Activated CD4-positive, CD25-positive, alpha-beta regulatory T cell treated with anti-CD3 and anti-CD28 coated beads, Interleukin-2, amount 50 U/mL, for 24 hours (primary cell): ENCODE data around the gene FBXO24.

Experiments used
- ATAC-seq, 2 donors: fragments of 150-1000 bp; cut with Tn5 transposase; one replicate each; pipeline ENCODE4 v1.10.0; 2021; ENCODE audit warnings: mild to moderate bottlenecking in 1 of 2, moderate library complexity in 1 of 2

The FBXO24 gene

DNA sequence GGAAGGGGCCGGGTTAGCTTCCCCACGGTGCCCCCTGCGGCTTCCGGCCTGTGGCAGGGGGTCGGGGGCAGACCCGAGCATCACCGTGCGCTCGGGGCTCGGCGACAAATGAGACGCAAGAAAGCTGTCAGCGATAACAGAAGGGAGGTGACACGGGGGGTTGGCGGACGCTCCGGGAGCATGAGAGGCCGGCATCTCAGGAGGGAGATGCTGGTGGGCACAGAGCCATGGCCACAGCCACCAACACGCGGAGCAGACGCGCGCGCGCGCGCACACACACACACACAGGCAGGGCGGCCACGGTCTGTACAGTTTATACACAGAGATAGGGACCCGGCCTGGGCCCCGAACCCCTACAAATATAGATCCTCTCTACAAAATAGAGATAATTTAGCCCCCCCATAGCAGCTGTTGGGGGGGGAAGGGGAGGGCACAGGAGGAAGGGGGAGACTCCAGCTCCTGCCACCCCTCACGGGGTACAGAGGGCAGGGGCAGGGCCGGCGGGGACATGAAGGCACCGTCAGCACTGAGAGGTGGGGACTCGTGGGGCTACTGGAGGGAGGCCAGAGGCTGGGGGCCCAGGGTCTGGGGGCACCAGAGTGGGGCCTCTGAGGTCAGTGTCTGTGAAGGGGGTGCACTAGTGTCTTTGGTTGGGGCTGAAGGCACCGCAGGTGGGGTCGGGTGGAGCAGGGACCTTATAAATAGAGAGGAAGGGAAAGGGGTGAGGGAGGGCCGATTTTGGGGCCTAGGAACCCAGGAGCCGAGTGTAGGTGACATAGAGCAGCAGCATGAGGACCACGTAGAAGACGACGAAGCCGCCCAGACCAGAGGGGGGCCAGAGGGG, 11.5 kb upstream of the FBXO24 start:
- no peak for ATAC-seq

DNA sequence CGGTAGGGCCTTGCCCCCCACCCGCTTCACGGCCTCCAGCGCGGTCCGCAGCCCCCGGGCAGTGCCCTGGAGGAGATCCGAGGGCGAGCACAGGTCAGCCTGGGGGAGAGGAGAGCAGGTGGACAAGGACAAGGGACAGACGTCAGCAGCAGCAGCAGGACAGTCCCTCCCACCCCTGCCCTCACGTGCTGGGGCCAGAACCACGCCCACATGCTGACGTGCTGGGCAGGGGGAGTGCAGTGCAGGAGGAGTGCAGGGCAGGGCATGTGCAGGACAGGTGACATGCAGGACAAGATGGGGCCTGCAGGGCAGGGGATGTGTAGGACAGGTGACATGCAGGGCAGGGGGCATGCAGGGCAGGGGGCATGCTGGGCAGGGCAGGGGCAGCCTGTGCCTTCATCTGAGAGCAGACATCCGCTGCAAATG, 10.9 kb upstream of the FBXO24 start:
- no peak for ATAC-seq

DNA sequence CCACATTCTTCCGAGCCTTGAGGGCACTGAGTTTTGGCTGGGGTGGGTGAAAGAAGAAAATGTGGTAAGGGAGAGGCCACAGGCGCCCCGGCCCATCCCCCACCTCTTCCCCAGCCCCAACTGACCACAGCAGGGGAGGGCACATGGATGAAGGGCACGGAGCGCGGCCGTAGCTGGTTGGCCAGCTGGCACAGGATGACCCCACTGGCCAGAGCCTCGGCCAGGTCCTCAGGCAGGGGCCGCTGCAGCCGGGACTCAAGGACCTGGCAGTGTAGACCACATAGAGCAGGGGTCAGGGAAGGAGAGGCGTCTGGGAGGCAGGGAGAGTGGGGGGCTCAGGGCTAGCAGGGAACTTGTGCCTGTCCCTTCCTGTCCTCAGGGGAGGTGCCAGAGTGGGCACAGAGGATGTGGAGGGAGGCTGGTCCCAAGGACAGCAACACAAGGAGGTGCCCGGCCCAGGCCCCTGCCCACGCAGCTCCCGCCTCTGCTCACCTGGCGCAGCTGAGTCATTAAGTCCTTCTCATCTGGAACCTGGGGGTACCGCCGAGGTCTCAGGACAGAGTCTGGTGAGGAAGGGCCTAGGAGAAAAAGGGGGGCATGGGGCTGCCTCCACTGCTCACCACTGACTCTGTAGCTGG, 10.3 kb upstream of the FBXO24 start:
- ATAC-seq, result no peak

DNA sequence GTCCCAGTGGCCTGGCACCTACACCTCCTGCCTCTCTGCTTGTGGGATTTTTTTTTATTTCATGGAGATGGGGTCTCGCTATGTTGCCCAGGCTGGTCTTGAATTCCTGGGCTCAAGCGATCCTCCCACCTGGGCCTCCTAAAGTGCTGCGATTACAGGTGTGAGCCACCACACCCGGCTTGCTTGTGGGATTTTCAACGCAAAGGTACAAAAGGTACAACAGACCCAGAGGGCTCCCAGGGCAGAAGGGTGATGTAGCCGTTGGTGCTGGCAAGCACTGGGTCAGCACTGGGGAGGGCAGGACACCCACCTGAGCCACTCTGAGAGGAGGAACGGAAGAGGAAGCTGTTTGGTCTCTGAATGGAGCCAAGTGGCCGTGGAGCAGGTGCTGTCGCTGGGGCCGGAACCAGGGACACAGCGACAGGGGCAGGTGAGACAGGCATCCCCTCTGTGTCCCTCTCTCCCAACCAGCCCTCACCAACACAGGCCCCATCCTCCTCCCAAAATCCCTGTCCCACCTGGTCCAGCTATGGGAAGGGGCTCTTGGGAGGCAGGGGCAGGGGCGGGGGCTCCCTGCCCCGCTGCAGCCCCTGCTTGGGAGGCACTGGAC, 9.6 kb upstream of the FBXO24 start:
- ATAC-seq, result no peak

DNA sequence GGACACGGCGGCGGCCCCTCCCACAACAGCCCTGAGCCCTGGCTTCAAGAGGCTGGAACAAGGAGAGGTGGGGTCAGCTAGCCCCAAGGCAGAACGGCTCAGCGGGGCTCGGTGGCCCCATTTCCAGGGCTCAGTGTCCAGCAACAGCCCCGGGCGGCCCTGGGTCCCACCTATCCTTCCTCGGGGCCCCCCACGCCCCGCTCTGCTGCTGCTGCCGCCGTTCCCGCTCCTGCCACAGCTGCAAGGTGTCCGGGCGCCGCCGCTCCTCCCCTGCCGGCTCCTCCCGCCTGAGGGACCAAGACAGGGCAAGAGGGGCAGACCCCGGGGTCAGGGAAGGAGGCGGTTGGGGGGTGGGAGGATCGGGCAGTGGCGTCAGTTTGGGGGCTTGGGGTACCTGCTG, 9.0 kb upstream of the FBXO24 start:
- no peak for ATAC-seq

DNA sequence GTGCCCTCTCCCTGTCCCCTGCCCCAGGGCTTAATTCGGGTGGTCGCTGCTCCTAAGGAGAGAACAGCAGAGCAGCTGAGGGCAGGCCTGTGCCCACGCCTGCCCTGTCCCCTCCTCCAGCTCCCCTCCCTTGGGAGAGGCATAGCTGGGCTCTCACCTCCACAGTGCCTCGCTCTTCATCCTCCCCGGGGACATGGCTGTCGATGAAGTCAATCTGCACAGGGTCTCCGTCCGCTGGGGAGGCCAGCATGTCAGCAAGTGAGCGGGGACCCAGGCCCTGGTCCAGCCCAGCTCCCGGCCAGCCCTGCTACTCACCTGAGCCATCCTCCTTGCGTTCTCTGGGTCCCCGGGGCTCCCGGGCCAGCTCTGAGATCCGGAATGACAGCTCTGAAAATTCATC, 8.6 kb upstream of the FBXO24 start:
- ATAC-seq, result no peak

DNA sequence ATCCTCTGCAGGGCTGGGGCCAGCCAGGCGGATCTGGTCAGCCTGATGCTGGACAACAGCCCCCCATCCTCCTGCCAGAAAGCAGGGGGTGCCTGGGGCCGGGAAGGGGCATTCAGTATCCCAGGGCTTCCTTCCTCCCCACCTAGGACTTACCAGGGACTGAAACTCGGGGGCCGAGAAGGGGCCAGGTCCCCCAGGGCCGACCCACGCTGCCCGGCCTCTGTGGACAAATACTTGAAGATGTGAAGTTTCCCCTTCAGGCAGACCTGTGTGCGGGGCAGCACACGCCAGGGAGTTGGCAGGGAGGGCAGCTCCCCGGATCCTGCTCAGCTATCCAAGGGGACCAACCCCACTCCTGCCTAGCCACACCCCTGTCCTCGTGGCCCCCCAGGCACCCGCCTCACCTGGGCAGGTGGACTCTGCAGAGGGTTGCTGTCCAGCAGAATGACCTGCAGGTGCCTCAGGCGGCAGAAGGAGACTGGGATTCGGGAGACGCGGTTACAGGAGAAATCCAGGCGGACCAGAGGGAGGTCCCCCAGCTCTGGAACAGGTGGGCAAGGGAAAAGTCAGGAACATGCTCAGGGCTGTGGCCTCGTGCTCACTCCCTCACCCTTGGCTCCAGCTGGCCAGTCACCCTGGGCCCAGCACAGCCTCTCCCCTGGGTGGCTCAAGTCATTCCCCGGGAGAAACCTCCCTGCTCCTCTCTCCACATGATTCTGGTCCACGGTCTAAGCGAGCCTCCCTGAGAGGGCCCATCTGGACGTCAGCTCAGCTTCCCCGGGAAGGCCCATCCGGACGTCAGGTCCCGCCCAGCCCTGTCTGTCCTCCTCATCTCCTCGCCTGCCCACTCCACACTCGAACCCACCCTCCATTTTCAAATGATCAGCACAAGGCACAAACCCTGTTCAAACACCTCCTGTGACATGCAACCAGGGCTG, 7.6 kb upstream of the FBXO24 start:
- ATAC-seq, result no peak

DNA sequence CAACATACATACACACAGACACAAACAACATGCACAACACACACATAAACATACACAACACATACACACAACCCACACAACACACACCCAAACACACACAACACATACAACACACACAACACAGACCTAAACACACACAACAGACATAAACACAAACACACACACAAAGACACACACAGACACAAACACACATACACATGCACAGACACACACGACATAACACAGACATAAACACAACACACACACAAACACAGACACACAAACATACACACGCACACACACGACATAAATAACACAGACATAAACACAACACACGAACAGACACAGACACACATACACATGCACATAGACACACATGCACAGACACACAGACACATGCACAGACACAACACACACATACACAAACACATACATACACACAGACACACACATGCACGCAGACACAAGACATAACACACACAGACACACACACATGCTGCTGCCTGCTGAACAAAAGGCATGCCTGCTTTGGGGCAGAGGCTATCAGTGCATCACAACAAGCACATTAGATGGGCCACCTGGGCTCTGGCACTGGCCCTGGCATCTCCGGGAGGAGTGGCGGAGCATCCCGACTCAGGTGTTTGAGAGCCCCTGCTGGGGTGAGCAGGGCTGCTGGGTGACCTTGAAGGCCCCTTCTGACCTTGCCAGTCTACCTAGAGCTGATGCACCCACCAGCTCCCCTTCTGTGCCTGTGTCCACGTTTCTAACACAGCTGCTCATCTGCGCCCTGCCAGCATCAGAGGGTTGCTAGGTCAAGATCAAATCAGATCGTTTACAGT, 5.5 kb upstream of the FBXO24 start:
- ATAC-seq, result no peak

DNA sequence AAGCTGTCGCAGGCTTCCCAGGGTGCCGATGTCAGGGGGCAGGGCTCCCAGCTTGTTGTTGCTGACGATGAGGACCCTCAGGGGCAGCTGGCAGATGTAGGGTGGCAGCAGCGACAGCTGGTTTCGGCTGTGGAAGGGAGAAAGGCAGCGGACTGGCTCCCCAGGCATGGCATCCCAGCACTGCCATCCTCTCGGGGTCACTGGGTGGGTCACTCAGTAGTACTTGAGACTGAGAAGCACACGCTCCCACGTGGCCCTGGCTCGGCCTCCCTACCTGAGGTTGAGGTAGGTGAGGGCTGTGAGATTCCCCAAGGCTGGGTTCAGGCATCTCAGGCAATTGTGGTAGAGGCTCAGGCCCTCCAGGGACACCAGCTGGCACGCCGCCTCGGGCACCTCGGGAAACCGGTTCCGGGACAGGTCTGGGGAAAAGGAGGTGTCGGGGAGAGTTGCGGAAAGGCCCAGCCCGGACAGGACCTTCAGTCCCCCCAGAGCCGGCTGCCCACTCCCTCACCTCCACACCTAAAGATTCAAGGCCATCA, 4.0 kb upstream of the FBXO24 start:
- no peak for ATAC-seq

DNA sequence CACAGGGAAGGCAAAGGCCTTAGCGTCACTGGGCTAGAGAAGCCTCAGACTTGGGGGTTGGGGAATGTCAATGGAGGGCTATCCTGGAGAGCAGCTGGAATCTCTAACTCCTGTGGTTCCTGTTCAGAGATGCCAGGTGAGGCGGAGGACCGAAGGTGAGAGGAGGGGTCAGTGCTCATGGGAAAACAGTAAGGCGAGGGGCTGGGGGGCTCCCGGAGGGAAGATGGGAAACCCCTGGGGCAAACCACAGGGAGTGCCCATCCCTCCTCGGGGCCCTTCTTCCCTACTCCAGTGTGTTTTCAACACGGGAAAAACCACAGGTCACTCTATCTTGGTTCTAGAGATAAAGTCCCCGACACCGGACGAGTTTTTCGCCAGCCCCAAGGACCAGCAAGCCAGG, 3.5 kb upstream of the FBXO24 start:
- no peak for ATAC-seq

DNA sequence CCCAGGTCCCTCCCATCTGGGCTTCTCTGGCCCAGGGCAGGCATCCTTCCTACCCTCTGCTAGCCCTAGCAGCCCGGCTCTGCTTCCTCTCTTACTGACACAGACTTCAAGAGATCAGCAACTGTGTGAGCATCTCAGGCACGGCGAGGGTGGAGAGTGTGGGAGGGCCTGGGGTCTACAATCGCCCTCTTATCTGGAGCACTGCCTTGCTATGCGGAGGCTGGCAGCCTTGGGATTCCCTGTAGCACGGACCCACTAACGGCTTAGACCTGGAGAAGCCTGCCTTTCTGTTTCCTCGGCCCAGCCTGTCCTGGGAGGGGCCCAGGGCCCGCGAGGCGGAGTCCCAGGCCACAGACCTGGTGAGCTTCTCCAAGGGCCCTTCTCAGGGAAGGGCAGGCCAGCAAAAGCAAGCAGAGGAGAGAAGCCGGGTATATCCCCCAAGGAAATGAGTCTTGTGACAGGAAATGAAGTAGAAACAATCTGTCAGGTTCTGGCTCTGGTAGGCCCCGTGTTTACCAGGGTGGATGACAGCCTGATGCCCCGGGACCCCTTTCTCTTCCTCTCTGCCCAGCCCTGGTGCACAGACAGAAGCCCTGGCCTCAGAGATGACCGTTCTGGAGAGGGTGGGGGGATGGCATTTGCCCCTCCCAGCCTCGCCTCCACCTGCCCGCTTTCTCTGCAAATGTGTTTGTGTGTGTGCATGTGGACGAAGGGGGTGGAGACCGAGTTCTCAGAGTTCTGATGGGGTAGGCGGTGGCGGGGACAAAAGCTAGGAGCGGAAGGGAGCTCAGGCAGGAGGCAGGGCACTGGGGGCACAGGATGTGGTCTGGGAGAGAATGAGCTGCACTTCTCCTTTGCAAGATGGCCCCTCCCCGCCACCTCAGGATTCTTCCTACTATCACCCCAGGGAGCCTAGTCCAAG, 2.7 kb upstream of the FBXO24 start:
- no peak for ATAC-seq

DNA sequence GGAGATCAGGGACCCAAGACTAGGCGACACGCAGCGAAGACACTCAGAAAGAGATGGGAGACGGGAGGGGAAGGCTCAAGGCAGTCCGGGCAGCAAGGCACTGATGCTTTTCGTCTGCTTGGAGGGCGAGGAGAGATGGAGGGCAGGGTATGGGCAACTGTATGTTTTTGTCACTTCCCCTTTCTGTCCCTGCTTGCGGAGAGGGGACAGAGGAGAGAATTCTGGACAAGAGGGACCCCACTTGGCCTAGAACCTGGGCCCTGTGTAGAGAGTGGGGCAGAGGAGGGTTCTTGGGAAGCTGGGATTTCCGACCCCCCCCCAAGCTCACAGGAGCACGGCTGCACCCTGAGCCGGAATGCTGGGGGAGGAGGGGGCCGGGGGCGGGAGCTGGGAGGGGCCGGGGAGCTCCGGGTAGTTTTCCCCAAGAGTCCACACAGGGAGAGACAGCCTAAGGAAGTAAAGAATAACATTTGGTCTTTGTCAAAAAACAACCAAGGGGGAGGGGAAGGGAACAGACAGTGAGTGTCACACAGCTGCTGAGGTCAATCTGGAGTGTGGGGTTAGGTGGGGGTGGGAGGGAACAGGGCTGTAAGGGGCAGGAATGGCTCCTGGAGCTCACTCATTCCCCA, 2.0 kb upstream of the FBXO24 start:
- no peak for ATAC-seq

DNA sequence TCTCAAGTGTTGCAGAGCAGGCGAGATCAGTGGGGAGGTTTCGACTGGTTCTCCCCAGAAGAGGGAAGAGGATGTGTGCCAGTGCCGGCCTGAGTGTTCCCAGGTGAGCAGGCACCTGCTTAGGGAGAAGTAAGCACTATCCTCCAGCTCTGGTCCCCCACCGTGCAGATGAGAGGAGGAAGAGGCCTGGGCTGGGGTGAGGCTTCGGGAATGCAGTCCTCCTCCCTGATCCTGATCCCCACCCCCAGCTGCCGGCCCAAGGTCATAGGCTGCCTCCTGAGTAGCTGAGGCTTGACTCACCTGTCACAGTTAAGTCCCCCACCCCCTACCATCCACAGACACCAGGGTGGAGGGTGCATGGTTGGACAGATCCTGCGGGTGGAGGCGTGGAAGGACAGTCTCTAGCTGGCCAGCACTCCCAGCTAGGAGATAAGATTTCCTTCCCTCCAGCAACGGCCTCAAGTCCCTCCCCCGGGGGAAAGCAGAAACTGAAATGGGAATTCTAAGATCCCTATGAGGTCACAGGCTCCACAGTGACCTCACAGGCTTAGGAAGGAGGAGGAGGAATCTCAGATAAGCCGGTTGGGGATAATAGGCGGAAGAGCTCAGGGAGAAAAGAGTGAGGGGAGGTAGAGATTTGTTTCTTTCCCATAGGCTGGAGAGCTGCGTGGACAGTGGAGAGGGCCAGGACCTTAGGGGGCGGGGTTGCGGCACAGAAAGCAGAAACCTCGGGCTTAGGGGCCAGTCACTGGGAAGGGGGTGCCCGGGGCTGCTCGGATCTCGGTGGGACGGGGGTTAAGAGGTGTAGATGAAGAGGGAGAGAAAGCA, 1.2 kb upstream of the FBXO24 start:
- no peak for ATAC-seq

DNA sequence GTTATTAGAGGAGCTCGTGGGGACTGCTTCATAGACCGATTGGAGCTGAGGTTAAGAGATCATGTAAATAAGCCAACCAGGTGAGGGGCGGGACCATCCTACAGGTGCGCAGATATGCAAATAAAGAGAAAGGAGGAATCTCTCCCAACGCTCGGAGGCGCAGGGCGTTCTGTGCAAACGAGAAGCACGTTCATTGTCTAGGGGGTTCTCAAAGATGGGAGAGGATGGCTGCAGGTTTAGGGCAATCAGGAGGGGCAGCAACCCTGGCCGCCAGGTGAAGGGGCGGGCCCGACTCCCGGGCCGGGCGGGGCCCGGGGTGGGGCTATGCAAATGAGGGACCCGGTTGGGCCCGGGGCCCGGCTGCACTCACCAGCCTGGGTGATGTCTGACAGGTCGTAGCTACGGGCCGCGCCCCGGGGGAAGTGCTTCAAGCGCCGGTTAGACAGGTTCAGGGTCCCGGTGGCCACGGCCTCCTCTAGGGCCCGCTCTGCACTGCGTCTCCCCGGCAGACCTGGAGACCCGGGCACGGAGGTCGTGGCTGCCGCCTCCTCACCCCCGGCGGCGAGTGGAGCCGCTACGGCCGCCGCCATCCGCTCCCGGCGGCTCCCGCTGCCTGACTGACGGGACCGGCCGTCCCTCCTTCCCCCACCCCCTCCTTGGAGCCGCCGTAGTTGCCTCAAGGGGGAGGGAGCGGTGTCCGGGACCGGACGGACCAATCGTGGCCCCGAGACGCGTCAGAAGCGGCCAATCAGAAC, 440 bp upstream of the FBXO24 start, which contains the start of gene LRCH4:
TSS of gene LRCH4 (minus strand) at position 619 of the 755 bp plus-strand sequence. CDS start at position 590, 29 bp downstream.
- ATAC-seq, result peak; percentile 6 to 9

DNA sequence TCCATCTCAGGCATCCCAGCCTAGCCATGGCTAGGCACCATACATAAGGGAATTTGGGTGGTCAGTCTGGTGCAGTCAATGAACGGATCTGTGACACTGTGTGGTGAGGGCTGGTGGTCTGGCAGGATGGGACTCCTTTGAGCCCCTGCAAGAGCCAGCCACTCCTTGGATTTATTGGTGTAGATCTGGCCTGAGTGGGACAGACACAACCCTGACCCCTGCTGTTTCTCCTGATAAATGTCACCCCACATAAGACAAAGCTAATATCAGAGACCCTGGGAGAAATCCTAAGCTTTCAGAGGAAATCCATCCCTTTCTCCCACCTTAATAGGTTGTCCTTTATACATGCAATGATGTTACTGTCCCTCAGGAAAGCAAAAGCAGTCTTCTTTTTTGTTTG, 2.3 kb downstream of the FBXO24 start:
- no peak for ATAC-seq

DNA sequence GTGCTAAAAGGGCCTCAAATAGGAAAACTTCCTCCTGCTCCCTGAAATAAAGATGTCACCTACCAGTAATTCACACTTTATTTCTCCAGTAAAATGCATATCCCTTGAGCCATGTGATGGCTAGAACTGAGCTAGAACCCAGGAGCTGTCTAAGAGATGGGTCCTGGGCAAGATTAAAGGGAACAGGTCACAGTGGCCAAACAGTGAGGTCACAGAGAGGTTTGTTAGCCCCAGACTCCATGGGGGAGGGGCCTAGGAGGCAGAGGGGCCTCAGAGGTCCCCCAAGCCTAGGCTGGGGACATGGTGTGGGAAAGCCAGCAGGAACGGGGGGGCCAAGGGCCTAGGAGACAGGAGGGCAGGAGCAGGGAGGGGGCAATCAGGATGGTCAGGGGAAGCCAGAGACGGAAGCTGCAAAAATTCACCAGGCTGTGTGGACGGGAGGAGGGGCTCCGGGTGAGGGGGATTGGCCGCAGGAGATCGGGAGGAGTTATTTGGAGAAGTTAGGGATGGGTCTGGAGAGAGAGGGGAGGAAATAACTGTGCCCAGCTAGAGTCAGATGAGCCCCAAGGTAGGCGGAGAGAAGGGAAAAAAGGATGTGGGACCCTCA, 3.3 kb downstream of the FBXO24 start:
- ATAC-seq, result no peak

DNA sequence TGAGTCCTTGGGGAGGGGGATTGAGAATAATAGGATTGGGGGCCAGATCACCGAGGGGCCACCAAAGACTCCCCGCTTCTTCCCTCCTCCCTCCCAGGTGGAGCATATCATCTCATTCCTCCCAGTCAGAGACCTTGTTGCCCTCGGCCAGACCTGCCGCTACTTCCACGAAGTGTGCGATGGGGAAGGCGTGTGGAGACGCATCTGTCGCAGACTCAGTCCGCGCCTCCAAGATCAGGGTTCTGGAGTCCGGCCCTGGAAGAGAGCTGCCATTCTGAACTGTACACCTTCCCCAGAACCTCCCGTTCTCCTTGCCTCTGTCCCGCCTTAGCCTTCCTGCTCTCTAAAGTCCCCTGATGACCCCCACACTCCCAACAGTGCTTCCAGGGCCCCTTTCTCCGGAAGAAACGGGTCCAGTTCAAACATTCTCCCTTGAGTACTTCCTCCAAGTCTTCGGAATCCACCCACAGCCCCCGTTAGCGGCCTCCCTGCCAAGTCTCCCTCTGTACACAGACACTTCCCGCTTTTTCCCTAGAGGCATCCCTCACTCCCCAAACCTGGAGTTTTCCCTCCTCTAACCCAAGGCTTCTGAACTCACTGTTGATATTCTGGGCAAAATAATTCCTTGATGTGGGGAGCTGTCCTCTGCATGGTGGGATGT, 4.1 kb downstream of the FBXO24 start:
- ATAC-seq, result no peak
